Activated CD4-positive, alpha-beta T cell treated with anti-CD3 and anti-CD28 coated beads for 24 hours (primary cell): Measurements from ENCODE around the gene PHACTR4.
A peak's percentile ranks its signal among the peaks of the same experiment; 100 is the strongest.
"Not testable (repeated sequence)": the region's sequence is repeated elsewhere in the genome, so short reads cannot be mapped to it uniquely, and the experiment has no call there.

Experiments
- DNase-seq, 2 donors: peaks; one replicate each; pipeline ENCODE4 v3.0.0-alpha.2; 2020; ENCODE audit warnings: low read depth in 2 of 2

Gene PHACTR4

DNA sequence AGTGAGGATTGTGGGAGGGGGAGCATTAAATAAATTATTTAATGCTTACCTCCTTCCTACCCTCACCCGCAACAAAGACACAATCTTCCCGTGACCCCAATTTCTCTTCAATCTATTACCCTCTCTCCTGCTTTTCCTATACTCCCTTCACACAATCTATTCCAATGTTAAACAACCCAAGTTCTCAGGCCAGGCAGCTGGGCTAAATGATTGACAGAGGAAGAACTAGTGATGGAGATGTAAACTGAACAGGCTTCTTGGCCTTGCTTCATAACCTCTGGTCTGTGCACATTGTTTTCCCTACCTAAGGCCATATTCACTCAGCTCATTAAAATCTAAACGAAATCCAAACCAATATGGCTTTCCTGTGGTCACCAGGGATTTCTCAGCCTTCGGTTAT lies 132.4 kb downstream of the PHACTR4 start:
- no peak for DNase-seq

DNA sequence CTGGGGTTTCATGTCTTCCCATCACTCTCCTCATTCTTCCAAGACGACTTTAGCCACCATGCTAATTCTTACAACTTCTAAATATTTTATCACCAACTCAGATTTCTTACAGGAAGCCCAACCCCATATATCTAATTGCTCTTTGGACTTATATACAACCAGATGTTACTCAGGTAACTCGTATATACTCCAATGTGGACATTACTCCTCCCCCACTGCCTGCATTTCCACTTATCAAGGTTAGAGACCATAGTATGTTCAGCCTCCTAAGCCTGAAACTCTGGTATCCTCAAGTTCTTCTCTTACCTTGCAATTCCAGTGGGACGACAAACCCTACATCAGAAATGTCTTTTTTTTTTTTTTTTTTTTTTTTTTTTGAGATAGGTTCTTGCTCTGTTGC lies 133.6 kb downstream of the PHACTR4 start:
- no peak for DNase-seq

DNA sequence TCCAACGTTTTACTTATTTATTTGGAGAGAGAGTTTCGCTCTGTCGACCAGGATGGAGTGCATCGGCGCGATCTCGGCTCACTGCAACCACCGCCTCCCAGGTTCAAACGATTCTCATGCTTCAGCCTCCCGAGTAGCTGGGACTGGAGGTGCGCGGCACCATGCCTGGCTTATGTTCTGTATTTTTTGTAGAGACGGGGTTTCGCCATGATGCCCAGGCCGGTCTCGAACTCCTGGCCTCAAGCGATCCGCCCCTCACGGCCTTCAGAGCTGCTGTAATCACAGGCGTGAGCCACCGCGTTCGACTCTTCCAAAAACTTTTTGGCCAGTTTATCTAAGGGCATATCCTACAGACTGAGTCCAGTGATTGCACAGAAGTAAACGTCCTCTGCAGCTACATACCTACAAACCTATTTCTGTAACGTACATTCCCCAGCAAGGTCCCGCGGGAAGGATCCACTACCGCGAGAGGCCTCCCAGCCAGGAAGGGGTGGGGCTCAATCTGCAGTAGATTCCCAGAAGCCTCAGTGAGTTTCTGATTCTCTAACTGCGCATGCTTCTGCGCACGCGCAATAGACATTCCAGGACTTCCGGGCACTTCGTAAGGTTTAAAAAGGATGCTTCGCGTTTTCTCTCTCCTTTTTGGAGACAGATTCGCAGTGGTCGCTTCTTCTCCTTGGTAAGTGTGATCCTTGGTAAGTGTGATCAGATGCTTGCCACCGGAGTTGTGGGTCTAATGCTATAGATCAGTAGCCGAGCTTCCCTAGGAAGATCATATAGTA lies 136.1 kb downstream of the PHACTR4 start, which contains the start of gene RCC1:
Gene RCC1, plus strand, starts transcription at position 638 of the 782 bp plus-strand sequence. CDS start 23,824 bp downstream, outside the sequence.
- DNase-seq: peak; percentile 90

DNA sequence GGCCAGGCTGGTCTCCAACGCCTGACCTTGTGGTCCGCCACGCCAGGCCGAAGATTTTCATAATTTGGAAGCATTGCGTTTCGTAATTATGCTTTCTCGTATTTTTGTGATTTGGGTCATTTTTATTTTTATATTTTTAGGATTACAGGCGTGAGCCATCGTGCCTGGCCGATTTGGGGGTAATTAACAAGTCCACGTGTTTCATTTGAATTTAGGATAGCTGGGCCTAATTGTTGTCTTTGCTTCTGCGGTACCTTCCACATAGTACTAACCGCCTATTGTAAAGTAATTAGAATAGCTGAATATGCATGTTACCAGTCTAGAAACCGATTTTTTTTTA lies 137.3 kb downstream of the PHACTR4 start:
- DNase-seq: no peak

DNA sequence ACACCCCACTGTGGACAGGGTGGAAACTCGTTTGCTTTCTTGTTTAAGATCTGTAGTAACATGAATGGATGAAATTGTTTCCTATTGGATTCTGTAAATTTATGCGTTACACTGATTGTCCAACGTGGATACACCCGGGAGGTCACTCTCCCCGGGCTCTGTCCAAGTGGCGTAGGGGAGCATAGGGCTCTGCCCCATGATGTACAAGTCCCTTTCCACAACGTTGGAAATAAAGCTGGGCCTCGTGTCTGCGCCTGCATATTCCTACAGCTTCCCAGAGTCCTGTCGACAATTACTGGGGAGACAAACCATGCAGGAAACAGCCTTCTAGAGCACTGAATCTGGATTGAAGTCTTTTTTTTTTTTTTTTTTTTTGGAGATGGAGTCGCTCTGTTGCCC lies 137.7 kb downstream of the PHACTR4 start:
- DNase-seq: peak; percentile 13 to 28

DNA sequence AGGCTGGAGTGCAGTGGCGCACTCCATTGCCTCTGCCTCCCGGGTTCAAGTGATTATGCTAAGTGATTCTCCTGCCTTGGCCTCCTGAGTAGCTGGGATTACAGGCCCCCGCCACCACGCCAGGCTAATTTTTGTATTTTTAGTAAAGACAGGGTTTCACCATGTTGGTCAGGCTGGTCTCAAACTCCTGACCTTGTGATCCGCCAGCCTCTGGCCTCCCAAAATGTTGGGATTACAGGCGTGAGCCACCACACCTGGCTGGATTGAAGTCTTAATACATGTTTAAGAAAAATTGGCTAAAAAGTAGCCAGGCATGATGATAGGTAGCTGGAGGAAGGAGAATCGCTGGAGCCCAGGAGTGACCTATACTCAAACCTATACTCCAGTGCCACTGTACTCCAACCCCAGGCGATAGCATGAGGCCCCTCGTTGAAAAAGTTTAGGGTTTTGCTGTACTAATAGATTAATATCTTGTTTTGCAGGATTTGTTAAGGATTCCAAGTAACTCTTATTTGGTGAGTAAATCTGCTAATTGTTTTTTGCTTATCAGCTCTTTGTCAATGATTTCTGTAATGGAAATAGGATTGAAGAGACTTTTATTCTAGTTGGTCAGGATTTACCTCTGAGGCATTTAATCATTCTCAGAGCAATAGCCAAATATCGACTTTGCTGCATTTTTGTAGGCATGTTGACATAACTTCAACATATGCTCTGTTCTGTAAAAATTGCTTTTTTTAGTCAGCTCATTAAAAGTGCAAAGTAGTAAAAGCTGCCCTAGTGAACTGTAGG lies 138.3 kb downstream of the PHACTR4 start:
- peak; percentile 18 to 19 for DNase-seq

DNA sequence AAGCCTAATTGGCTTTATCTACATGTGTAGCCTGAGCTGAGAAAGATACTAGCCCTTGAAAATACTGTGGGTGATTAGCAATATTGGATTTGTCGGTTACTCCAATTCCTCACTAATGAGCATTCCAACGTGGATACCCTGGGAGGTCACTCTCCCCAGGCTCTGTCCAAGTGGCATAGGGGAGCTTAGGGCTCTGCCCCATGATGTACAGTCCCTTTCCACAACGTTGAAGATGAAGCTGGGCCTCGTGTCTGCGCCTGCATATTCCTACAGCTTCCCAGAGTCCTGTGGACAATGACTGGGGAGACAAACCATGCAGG lies 138.9 kb downstream of the PHACTR4 start:
- DNase-seq: peak in 1 of 2 donors; percentile 26

DNA sequence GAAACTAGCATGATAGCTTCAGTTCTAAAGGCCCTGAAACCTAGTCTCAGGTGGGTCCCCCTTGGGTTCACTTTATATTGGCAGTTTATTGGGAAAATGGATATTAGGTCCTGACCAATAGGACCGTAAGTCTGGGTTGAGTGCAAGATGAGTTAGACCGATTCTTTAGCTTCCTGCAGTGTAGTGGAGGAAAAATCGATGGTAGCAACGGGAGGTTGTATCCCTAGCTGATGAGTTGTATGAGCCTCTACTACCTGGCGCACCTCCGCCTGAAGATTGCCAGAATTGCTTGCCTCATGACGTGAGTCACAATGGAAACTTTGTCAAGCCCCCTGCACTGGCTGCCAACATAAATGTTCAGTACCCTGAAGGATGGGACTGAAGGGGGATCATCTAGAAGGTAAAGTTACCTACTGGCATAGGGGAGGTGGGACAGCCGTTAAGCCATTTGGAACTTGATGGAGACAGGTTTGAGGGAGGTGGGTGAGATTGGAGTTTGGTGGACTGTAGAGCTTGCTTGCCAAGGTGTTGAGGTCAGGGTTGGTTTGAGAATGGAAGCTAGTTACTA lies 140.2 kb downstream of the PHACTR4 start:
- peak; percentile 20 to 46 for DNase-seq

DNA sequence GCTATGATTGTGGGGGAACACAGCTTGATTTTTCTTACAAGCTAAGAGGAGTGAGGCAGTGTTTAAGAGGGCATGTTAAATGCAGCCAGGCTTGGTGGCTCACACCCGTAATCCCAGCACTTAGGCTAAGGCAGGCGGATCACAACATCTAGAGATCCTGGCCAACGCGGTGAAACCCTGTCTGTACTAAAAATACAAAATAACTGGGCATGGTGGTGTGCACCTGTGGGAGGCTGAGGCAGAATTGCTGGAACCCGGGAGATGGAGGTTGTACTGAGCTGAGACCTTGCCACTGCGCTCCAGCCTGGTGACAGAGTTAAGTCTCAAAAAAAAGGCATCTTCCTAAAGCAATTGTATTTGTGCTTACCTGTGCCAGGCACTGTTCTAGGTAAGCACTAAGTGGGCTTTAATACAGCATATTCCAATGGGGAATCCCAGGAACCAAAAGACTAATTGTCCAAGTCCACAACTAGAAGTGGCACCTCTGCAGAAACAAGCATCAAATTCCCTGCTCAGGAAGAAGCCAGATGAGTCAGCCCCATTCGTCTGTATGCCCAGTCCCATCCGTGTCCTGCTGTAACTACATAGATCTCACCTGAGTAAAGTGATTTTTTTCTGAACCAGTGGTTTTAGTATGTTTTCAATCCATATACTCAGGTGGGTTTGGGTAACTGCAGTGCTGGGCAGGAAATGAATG lies 140.9 kb downstream of the PHACTR4 start:
- DNase-seq: peak; percentile 25 to 51

DNA sequence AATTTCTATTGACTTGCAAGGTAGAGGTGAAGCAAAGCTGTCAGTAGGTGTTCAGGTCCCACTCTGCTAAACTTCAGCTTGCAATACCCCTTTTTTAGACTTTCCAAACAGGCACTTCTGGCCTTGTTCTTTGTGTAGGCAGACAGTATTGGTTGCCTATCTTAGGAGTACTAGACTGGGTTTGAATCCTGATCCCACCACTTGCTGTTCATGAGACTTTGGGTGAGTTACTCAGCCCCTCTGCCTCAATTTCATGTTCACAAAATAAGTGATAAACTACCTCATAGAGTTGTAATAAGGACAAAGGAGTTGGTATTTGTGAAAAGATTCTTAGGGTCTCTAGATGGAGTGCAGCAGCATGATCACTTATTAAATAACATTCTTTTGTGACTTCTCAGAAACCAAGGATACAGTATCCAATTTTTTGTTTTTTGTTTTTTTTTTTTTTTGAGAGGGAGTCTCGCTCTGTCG lies 141.5 kb downstream of the PHACTR4 start:
- peak in 1 of 2 donors; percentile 49 for DNase-seq

DNA sequence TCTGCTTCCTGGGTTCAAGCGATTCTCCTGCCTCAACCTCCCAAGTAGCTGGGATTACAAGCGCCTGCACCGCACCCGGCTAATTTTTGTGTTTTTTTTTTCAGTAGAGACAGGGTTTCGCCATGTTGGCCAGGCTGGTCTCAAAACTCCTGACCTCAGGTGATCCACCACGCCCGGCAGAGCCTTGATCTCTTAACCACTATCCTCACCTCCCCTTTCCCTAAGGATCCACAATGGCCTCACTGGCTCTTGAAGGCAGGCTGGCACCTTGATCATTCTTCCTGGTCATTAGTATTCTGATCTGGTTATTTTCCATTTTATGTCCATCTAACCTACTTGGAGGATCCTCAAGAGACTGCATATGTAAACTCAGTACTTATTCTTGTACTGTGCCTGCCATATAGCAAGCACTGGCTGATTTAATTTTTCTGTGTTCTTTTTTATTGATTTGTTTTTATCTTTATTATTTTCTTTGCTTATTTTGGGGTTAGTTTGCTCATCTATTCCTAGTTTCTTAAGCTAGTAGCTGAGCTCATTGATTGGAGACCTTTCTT lies 142.6 kb downstream of the PHACTR4 start:
- DNase-seq: peak in 1 of 2 donors; percentile 25

DNA sequence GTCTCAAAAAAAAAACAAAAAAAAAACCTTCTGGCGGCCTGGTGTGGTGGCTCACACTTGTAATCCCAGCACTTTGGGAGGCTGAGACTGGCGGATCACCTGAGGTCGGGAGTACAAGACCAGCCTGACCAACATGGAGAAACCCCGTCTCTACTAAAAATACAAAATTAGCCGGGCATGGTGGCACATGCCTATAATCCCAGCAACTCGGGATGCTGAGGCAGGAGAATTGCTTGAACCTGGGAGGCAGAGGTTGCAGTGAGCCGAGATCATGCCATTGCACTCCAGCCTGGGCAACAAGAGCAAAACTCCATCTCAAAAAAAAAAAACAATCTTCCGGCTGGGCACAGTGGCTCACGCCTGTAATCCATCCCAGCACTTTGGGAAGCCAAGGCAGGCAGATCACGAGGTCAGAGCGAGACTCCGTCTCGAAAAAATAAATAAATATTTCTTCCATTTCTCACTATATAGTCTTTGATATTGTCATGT lies 144.9 kb downstream of the PHACTR4 start:
- not testable (repeated sequence) for DNase-seq

DNA sequence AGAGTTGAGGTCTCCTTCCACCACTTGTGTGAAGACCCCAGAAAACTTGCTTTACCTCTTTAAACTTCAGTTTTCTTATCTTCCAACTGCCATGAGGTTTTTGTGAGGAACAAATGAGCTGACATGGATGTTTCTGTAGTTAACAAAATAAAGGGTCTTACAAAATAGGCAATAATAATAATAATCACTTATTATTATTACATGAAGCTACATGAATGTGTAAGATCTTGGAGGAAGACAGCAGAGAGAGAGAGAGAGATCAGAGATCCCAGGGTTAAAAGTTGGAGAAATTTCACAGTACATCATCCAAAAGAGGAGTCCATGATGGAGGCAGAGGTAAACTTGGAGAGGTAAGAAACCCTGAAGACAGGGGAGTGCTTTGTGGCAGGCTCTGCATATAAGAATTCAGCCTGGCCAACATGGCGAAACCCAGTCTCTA lies 147.0 kb downstream of the PHACTR4 start:
- DNase-seq: no peak

DNA sequence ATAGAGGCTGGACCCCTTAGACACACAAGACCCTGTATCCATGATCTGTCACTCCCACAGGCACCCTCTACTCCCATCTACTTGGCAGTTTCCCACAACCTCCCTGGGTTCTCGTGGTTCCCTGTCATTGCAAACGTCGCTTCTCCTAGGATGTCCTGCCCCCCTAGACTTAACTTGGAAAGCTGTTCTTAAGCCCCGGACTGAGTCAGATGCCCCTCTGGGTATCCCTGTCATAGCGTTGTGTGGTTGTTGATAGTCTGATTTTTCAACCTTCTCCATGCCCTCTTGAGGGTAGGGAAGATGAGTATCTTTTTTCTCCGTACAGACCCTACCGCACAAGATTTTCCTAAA lies 148.1 kb downstream of the PHACTR4 start:
- DNase-seq: no peak

DNA sequence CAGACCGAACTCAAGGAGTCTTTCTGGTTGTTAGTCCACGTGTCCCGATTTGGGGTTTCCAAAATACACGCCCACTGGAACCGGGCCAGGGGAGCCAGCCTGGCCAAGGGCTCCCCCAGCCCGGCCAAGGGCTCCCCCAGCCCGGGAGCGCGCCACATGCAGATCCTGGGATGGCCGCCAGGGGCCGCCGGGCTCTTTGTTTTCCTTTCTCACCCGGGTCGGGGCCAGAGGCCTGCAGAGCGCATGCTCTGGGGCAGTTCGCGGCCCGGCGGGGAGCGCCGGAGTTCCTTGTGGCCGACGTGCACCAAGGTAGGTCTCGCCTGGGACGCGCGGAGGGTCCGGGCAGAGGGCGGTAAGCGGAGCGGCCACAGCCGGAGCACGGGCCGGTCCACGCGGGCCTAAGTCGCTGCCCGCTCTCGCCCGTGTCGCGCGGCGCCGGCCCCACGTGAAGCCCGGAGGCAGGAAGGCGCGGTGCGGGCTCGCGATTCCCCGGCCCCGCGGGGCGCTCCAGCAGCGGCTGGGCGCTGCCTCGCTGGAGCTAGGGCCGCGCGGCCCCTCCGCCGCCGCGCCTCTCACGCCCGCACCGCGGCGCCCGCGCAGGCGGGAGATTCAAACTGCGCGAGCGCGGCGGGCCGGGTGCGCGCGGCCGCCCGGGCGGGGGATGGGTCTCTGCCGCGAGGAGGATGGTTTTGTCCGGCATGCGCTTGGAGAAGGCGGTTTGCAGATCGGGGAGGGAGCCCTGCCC lies 148.6 kb downstream of the PHACTR4 start:
- DNase-seq: peak; percentile 87 to 92

DNA sequence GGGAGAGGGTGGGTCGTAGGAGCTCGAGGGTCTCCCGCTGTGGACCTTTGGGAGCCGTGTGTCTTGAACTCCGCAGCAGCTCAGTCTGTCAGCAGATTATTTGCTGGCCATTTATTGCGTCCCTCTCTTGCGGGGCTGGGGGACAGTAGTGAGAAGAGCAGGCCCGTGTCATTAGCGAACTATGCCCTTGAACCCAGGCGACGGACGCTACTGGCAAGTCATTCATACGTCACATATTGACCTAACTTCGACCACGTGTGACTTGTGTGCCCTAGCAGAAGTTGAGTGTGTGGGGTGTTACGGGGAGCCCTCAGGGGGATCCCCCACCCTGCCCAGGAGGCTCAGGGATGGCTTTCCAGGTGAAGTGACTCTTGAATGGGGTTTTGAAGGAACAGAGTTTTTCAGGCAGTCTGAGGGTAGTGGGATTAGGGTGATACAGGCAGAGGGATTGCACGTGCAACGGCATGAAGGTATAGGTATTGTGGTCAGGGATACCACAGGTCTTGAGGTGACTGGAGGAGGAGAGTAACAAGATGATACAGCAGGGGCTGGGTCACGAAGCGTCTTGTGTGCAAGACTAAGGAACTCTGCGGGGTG lies 149.3 kb downstream of the PHACTR4 start:
- peak in 1 of 2 donors; percentile 43 for DNase-seq

DNA sequence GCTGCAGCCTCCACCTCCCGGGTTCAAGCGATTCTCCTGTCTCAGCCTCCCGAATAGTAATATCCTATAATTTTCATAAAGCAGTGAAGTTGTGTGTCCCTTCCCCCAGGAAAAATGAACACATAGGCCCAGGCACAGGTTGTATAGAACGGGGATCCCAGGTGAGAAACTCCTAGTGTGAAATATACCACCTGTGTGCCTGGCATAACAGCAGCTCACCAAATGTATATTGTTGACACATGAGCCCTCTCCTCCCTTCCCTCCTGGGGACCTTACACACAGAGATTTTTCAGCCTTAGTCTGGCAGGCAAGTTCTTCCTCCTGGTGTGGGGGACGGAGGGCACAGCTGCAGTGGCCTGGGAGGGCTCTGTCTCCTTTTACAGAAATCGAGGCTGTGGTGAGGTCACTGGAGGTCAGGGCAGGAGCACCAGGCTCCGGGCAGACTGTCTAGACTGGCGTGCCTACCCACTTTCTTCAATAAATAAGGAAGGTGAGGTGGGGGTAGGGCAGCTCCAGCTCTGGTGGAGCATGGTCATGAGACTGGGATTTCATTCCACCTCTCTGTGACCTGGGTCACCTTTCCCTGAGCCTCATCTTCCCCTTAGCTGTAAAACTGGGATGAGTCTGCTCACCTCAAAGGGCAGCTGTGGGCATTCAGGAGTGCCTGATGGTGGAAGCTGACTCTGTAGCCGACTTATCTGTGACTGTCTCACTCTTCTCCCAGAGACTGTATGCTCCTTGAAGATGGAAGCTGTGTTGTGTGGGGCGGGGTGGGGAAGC lies 150.6 kb downstream of the PHACTR4 start:
- DNase-seq: no peak

DNA sequence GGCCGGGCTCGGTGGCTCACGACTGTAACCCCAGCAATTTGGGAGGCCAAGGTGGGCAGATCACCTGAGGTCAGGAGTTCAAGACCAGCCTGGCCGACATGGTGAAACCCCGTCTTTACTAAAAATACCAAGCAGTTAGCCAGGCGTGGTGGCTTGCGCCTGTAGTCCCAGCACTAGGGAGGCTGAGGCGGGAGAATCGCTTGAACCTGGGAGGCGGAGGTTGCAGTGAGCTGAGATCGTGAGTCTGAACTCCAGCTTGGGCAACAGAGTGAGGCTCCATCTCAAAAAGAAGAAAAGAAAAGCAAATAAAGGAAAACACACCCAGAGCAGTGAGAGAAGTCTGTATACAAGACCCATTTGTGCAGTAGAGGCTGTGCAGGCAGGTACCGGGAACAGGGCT lies 151.3 kb downstream of the PHACTR4 start:
- not testable (repeated sequence) for DNase-seq

DNA sequence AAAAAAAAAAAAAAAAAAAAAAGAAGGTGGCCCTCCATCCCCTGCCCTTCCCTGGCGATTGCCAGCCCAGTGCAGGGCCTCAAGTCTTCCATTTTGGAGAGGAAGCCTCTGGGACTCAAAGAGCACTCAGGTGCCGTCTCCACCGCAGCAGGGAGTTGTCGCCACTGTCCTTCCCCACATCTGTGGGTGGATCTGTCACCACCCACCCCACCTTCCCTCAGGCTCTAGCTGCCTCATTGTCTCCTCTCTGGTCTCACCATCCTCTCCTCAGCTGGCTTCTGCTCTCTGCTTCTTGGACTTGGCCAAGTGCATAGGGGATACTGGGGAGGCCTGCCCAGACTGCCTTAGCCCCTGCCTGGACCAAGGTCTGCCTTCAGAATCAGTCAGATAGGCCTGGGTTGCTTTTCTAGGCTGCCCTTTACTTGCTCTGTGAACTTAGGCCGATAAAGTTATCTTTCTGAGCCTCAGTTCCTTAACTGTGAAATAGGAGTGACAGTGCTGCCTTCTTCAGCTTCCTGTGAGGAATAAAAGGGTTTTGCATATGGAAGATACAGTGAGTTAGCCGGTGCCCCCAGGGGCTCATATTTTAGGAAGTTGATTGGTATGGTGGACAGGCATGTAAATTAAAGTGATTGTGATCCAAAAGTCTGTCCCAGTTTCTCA lies 152.1 kb downstream of the PHACTR4 start:
- no peak for DNase-seq
